Thyroid gland (tissue), 4 donors: ENCODE measurements around the gene DYNC2LI1.

Source experiments
- CTCF ChIP-seq, 6 experiments: fragments of 200-600 bp in 3 of 6; fragments of 450-650 bp in 3 of 6; sonication (generic) in 3 of 6; IDR thresholded peaks; one replicate each; pipeline ENCODE4 v1.5.1; 2016 to 2019; ENCODE audit warnings: antibody characterized with exemption in 6 of 6, mild to moderate bottlenecking in 2 of 6, inconsistent platforms in 1 of 6, moderate library complexity in 1 of 6
- POLR2A ChIP-seq, 2 donors: fragments of 450-650 bp; IDR thresholded peaks; one replicate each; pipeline ENCODE4 v1.6.1; 2017; ENCODE audit warnings: antibody characterized with exemption in 2 of 2, mild to moderate bottlenecking in 2 of 2, moderate library complexity in 1 of 2

DNA sequence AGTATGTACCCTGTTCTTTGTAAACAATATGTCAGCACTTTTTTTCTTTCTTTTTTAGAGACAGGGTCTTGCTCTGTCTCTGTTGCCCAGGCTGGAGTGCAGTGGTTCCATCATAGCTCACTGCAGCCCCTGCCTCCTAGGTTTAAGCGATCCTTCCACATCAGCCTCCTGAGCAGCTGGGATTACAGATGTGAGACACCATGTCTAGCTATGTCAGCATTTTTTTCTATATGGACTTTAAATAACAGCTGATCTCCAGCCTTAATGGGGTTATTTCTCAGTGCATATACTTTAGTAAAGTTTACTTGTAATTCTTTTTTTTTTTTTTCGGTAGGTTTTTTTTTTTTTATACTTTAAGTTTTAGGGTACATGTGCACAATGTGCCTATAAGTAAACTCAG is 38.2 kb downstream of the DYNC2LI1 start:
- no peak for TF ChIP-seq POLR2A (IDR thresholded peaks at IDR 0.05)
- no peak for TF ChIP-seq CTCF (IDR thresholded peaks at IDR 0.05)
